Measurements from ENCODE around the gene EPSTI1.

EPSTI1 gene

GRCh38 chr13:42971691-42972347 is 20.2 kb downstream of the EPSTI1 start:
- no peak for DNase-seq (ENCODE audit: low spot score)

GRCh38 chr13:42970824-42971690 is 21.0 kb downstream of the EPSTI1 start:
- DNase-seq (ENCODE audit: low spot score): no peak

GRCh38 chr13:42969565-42970172 is 22.4 kb downstream of the EPSTI1 start:
- peak; percentile 83 for DNase-seq (ENCODE audit: low spot score)

- DNase-seq (ENCODE audit: low spot score): no peak
These were observed 23.1 kb downstream of the EPSTI1 start for GRCh38 chr13:42968906-42969305.

- no peak for DNase-seq (ENCODE audit: low spot score)
These were observed 24.4 kb downstream of the EPSTI1 start for GRCh38 chr13:42967660-42968059.

GRCh38 chr13:42965281-42965680 is 26.8 kb downstream of the EPSTI1 start:
- DNase-seq (ENCODE audit: low spot score): no peak

- DNase-seq (ENCODE audit: low spot score): no peak
These were observed 27.3 kb downstream of the EPSTI1 start for GRCh38 chr13:42964761-42965161.

- DNase-seq (ENCODE audit: low spot score): no peak
These were observed 32.4 kb downstream of the EPSTI1 start for GRCh38 chr13:42959615-42960014.

- no peak for DNase-seq (ENCODE audit: low spot score)
These were observed 34.2 kb downstream of the EPSTI1 start for GRCh38 chr13:42957881-42958280.

GRCh38 chr13:42950181-42950580 is 41.9 kb downstream of the EPSTI1 start:
- no peak for DNase-seq (ENCODE audit: low spot score)

GRCh38 chr13:42947925-42948324 is 44.1 kb downstream of the EPSTI1 start:
- no peak for DNase-seq (ENCODE audit: low spot score)

GRCh38 chr13:42946927-42947326 is 45.1 kb downstream of the EPSTI1 start:
- DNase-seq (ENCODE audit: low spot score): no peak

GRCh38 chr13:42929886-42930535 is 62.0 kb downstream of the EPSTI1 start:
- no peak for DNase-seq (ENCODE audit: low spot score)

GRCh38 chr13:42926555-42926954 is 65.5 kb downstream of the EPSTI1 start:
- no peak for DNase-seq (ENCODE audit: low spot score)

- DNase-seq (ENCODE audit: low spot score): no peak
These were observed 66.0 kb downstream of the EPSTI1 start for GRCh38 chr13:42926043-42926442.

- no peak for DNase-seq (ENCODE audit: low spot score)
These were observed 66.4 kb downstream of the EPSTI1 start for GRCh38 chr13:42925626-42926025.

- DNase-seq (ENCODE audit: low spot score): no peak
These were observed 67.7 kb downstream of the EPSTI1 start for GRCh38 chr13:42924344-42924743.

GRCh38 chr13:42907745-42908144 is 84.3 kb downstream of the EPSTI1 start:
- DNase-seq (ENCODE audit: low spot score): no peak

- DNase-seq (ENCODE audit: low spot score): no peak
These were observed 85.8 kb downstream of the EPSTI1 start for GRCh38 chr13:42906257-42906656.

GRCh38 chr13:42905579-42905978 is 86.5 kb downstream of the EPSTI1 start:
- DNase-seq (ENCODE audit: low spot score): no peak

- DNase-seq (ENCODE audit: low spot score): no peak
These were observed 92.8 kb downstream of the EPSTI1 start for GRCh38 chr13:42899266-42899665.

GRCh38 chr13:42895776-42896175 is 96.3 kb downstream of the EPSTI1 start:
- DNase-seq (ENCODE audit: low spot score): no peak
